KOPT-K1 (cell line): ENCODE data around the gene SLC13A3.

ENCODE experiments used
- H3K27ac ChIP-seq: fragments of 200-600 bp; sonication (generic); 2 replicates; pipeline ENCODE4 v1.5.1; 2016; ENCODE audit warnings: antibody characterized with exemption, mild to moderate bottlenecking, low read depth, low read length; ENCODE audit not compliant: poor library complexity, severe bottlenecking
- H3K36me3 ChIP-seq: fragments of 200-600 bp; sonication (generic); 2 replicates; pipeline ENCODE4 v1.5.1; 2017; ENCODE audit warnings: antibody characterized with exemption, mild to moderate bottlenecking, low read length, moderate library complexity; ENCODE audit not compliant: insufficient read depth
- H3K9me3 ChIP-seq: fragments of 200-600 bp; sonication (generic); 2 replicates; pipeline ENCODE4 v1.5.1; 2017; ENCODE audit warnings: antibody characterized with exemption, low read length, mild to moderate bottlenecking; ENCODE audit not compliant: insufficient read depth, poor library complexity, severe bottlenecking

The SLC13A3 gene

DNA sequence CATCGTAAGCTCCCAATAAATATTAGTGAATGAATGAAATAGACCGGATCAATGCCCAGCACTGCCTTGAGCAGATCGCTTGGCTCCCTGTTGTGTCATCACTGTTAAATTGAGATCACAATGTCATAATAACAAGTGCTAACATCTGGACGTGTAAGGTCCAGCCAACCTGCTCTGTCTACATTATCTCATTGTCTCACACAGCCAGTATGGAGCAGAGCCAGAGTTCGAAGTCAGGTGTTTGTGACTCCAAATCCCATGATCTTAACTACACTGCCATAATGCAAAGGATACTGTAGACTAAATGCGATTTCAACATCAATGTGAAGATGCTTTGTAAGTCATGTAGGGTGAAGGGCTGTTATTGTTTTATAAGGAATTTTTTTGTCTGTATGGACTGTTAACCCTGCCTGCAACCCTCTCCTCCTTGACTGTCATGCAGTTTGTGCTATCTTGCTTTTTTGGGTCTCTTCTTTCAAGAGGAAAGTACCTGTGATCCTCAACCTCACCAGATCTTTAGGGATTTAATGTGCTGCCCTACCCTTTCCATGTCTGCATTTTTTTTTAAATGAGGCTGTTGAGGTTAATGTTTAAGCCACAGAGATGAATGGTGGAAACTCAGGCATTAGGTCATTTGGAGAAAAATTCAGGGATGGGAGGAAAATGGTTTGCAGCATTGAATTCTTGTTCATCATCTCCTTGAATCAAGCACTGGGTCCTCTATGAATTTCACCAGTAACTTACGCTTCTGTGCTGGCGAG is 51.9 kb downstream of the SLC13A3 start:
- H3K27ac ChIP-seq, result no peak overlapping the region
- no peaks in the 10 kb centered on the region for H3K9me3 ChIP-seq
- H3K36me3 ChIP-seq, result no peaks in the 10 kb centered on the region

DNA sequence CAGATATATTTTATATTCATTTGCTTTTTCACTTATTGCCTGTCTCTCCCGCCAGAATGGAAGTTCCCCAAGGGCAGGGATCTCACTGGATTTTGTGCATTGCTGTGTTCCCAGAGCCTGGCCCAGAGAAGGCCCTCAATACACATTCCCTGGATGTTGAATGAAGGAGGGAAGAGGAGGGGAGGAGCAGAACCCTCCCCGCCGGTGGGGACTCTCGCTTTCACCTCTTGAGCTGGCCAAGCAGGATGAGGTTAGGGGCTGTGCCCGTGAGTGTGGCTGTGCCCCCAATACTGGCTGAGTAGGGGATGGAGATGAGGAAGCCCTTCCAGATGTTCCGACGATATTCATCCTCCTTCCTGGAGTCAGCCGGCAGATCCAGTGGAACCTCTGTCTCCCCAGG is 55.3 kb downstream of the SLC13A3 start:
- H3K27ac ChIP-seq, result no peak overlapping the region
- no peaks in the 10 kb centered on the region for H3K36me3 ChIP-seq

DNA sequence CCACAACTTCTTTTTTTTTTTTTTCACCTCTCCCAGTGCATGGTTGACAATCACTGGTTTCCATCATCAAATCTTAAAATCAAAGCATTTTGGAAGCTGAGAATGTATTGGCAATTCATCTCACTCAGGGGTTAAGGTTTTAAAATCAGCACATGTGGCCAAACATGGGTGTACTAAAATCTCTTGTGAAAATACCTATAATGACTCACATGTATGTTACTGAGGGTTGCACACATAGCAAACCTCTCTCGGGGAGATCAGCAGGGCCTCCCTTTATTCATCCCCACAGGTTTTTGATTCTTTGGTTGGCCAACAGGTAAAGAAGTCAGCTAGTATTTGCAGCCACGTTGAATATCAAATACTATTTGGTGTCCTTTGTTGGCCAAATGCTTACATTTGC is 56.5 kb downstream of the SLC13A3 start:
- Histone ChIP-seq H3K9me3 (peaks cover 7% of the 10 kb centered on the region), H3K36me3 (no peaks in the 10 kb centered on the region), H3K27ac (no peak overlapping the region)

More for the DNA sequence above, 55.3 kb downstream of the SLC13A3 start:
- peaks cover 7% of the 10 kb centered on the region for H3K9me3 ChIP-seq

DNA sequence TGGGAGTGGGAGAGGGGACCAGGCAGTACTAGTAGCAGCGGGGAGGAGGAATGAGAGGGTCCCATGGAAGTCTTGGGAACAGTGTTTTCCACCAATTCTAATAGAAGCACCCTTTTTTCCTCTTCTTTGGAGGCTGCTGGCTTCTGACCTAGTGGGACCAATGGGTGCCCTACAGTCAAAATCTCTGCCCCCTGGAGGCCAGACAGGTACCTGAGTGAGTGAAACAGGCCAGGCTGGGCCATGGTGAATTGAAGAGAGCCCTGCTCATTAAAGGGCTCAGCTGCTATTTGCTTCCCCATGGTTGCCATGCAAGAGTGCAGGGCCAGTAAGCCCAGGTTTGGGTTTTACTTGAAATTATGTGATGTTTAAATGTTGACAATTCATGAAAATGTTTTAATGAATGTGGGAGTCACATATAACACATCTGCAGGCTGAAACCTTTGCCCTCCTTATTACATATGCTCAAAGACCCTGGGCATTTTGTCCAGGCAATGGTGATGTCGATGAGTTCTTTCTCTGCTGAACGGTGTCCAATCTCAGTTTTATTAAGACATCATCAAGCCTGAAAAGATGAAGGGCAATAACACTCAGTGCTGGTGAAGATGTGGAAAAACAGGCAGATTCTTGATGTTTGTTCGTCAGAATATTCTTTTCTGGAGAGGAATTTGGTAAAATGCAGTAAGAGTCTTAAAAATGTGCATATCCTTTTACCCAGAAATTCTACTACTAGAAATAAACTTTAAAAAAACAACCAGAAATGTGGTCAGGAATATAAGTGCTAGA is 58.5 kb downstream of the SLC13A3 start:
- no peaks in the 10 kb centered on the region for H3K36me3 ChIP-seq
- peaks cover 7% of the 10 kb centered on the region for H3K9me3 ChIP-seq
- H3K27ac ChIP-seq, result no peak overlapping the region

DNA sequence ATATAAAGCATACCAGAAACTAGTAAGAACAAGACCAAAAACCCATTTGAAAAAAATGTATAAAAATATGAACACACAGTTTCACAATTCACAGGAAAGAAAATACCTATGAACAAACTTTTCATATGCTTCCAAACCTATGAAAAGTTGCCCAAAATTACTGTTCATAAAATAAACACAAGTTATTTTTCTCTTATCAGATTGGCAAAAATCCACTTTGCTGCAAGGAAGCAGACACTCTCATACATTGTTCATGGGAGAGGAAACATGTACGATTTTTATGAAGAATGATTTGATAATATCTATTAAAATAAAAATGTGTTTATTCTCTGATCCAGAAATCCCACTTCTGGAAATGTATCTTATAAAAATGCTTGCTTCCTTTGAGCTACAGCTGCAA is 60.8 kb downstream of the SLC13A3 start:
- peaks cover 7% of the 10 kb centered on the region for H3K9me3 ChIP-seq
- H3K27ac ChIP-seq, result no peak overlapping the region
- no peaks in the 10 kb centered on the region for H3K36me3 ChIP-seq

DNA sequence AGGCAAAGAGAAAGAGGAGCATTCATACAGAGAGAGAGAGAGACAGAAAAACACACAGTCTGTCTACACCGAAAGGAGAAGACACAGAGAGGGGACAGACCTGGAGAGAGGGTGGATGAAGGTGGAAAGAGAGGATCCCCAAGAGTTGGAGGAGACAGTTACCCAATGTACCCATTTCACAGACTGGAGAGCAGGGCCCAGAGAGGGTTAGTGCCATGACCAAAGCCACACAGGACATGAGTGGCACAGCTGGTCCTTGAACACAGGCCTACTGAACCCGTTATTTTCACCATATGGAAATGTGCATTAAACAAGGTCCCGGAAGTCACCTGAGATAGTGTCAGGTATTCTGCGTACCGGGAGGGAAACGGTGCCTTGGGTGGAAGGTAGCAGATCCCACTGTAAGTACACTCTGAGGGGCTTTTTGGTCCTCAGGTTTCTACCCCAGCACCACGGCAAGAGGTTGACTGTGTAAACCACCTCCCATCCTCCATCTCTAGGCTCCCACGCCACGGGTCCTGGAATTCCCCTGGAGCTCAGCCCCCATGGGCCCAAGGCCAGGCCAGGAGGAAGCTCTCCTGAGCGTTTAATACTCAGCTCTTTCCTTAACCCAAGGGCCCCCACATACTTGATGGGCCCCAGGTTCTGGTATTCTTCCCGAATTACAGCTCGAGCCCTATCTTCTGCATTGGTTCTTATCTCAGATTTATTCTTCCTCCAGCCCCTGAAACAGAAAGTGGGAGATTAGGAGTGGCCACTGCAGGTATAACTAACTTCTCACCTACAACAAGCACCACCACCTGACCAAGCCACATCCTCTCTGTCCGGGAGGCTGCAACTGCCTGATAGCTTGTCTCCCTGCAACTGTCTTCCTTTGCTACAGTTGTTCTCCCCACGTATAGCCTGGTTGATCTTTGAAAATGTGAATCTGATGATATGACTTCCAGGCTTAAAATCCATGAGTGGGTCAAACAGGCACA is 62.4 kb downstream of the SLC13A3 start:
- Histone ChIP-seq H3K36me3 (no peaks in the 10 kb centered on the region), H3K9me3 (peaks cover 7% of the 10 kb centered on the region), H3K27ac (no peak overlapping the region)

DNA sequence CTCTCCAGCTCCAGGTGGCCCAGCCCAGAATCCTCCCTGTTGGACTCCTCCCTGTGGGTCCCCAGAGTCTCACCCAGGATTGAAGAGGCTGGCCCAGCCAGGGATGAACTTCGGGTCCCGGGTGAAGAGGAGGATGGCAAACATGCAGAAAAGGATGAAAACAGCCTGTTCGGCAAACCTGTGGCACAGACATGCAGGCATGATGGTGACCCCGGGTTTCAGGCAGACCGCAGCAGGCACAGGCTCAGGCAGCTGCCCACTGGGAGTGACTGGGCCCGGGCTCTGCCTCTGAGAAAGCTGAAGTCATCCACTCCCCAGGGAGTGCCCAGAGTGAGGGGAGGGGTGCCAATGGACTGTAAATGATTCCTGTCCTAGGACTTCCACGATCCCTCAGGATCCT is 63.3 kb downstream of the SLC13A3 start:
- Histone ChIP-seq H3K9me3 (peaks cover 5% of the 10 kb centered on the region), H3K27ac (no peak overlapping the region), H3K36me3 (no peaks in the 10 kb centered on the region)

DNA sequence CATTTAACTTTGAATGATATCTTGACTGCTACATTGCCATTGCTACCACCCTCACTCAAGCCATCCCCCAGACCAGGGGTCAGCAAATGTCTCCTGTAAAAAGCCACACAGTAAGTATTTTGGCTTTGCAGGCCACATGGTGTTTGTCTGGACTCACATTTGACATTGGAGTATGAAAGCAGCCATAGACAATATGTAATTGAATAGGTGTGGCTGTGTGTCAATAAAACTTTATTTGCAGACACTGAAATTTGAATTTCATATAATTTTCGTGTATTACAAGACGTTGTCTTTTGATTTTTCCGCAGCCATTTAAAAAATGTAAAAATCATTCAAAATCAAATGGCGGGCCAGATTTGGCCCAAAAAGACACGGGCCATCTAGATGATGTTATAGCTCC is 64.5 kb downstream of the SLC13A3 start:
- H3K9me3 ChIP-seq, result no peaks in the 10 kb centered on the region
- no peaks in the 10 kb centered on the region for H3K36me3 ChIP-seq
- H3K27ac ChIP-seq, result no peak overlapping the region

DNA sequence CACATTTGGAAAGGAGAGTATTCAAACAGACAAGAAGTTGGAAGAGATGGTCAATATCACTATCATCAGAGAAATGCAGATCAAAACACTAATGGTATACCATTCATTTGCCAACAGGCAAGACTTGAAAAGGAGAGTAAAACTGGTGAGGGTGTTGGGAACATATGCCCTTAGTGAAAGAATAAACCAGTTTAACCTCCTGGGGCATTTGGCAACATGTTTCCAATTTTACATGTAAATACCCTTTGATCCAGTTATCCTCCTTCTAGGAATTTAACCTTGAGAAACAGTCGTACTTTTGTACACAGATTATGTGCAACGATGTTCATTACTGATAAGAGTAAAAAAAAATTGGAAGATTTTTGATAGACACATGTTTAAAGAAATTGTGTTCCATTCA is 66.8 kb downstream of the SLC13A3 start:
- no peaks in the 10 kb centered on the region for H3K36me3 ChIP-seq
- no peak overlapping the region for H3K27ac ChIP-seq
- H3K9me3 ChIP-seq, result peaks cover 12% of the 10 kb centered on the region

DNA sequence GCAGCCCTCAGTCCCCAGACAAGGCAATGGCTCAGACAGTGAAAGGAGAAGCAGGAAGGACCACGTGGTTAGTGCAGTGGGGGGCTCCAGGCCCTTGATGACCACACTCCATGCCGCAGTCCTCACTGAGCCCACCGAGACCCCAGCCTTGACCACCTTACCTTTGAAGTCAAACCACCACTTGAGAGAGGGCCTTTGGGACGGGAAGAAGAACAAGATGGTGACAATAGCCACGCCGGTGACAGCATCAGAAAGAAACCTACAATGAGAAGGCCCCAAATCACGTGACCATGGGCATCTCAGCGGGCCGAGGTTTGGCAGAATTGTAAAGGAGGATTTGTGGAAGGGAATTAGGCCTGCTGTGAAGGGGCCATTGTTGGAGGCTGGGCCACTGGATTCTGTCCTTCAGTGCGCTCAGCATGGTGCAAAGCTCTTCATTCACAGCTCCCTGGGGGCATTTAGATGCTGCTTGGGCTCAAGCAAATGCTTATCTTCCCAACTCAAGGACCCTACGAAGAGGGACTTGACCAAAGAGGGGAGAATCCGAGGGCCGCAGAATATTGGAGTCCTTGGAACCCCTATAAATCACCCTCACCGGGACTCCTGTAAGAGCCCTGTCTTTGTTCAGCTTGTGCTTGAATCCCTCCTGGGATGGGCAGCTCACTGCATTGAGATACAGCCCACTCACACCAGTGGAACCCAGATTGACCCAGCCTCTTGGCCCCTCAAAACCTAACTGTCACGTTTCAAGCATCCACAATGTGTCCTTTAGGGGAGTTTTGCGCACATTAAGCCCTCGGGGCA is 67.6 kb downstream of the SLC13A3 start:
- no peak overlapping the region for H3K27ac ChIP-seq
- H3K36me3 ChIP-seq, result no peaks in the 10 kb centered on the region
- peaks cover 12% of the 10 kb centered on the region for H3K9me3 ChIP-seq

DNA sequence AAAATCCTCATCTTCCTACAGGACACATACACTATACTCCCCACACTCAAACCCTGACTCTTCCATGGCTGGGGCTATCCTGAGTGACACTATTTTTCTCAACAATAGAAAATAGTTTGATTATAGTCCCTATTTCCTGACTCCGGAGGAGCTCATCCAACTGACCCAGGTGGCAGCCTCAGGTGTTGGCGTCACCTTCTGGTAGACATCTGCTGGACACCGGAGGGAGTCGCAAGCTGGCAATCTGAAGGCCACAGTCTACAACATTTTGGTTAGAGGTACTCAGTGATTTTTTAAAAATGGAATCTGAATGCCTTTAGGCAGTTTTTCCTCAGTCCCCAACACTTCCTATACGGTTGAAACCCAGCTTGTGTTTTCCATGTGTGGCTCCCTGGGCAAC is 68.6 kb downstream of the SLC13A3 start:
- H3K9me3 ChIP-seq, result peaks cover 12% of the 10 kb centered on the region
- H3K36me3 ChIP-seq, result no peaks in the 10 kb centered on the region
- no peak overlapping the region for H3K27ac ChIP-seq

DNA sequence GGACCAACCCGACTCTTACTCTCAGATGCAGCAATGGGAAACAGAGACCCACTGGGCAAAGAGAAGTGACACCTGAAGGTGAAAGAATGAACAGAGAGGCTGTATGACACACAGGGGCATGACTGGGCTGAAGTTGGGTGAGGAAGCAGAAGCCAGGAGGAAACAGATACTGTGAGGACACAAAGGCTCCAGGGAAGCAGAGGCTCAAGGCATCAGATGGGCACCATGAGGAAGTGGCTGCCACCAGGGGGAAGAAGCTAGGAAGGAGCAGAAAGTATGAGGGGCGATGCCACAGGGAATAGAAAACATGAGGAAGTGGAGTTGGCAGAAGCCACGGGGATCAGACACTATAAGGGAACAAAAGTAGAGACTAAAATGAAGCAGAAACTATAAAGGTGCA is 69.9 kb downstream of the SLC13A3 start:
- Histone ChIP-seq H3K9me3 (peaks cover 12% of the 10 kb centered on the region), H3K27ac (no peak overlapping the region), H3K36me3 (no peaks in the 10 kb centered on the region)

DNA sequence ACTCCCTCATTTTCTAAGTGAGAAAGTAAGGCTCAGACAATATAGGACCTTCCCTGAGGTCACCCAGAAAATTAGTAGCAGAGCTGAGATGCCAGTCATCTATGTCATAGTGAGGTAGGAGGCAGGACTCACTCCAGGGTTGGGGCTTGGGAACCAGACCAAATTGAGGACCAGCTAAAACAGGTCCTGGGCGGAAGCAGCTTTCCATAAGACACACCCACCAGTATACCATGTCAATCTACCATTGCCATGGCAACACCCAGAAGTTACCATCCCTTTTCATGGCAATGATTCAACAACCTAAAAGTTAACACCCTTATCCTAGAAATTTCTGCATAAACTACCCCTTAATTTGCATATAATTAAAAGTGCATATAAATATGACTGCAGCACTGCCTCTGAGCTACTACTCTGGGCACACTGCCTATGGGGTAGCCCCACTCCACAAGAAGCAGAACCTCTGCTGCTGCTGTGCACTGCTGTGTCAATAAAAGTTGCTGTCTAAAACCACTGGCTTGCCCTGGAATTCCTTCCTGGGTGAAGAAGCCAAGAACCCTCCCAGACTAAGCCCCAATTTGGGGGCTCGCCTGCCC is 70.5 kb downstream of the SLC13A3 start:
- no peak overlapping the region for H3K27ac ChIP-seq
- peaks cover 12% of the 10 kb centered on the region for H3K9me3 ChIP-seq
- H3K36me3 ChIP-seq, result no peaks in the 10 kb centered on the region

DNA sequence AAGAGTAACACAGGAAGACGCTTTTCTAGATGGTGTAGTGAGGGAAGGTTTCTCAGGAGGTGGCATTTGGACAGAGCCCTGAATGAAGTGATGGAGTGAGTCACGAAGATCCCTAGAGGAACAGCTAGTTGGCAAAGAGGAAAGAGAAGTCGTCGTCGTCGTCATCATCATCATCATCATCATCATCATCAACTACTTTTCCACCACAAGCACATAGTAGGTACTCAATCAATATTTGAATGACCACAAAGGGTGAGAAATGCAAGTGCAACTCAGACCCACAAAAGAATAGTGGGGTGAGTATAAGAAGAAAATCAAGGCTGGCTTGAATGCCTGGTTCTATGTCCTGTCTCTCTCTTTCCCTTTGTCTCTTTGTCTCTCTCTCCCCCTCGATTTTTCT is 72.5 kb downstream of the SLC13A3 start:
- H3K36me3 ChIP-seq, result no peaks in the 10 kb centered on the region
- no peak overlapping the region for H3K27ac ChIP-seq

More for the DNA sequence above, 72.5 kb downstream of the SLC13A3 start:
- H3K9me3 ChIP-seq, result peaks cover 12% of the 10 kb centered on the region
